Testis (tissue), 3 donors: ENCODE results near the gene TSNAX. TPM values are rescaled to one million over a fixed set of nuclear protein-coding genes. Genes with fewer than 3 reads are reported as not detected.

ENCODE experiments used
- DNase-seq: peaks from one replicate; pipeline ENCODE4 v3.0.0-alpha.2; 2019
- H3K27ac ChIP-seq, 2 donors: fragments of 200-600 bp; sonication (generic); one replicate each; pipeline ENCODE4 v1.5.1; 2019
- H3K27me3 ChIP-seq: fragments of 200-600 bp; sonication (generic); one replicate; pipeline ENCODE4 v1.5.1; 2019
- H3K36me3 ChIP-seq: fragments of 200-600 bp; sonication (generic); one replicate; pipeline ENCODE4 v1.5.1; 2017; ENCODE audit warnings: low read depth; ENCODE audit errors: missing control alignments
- H3K4me1 ChIP-seq: fragments of 200-600 bp; sonication (generic); one replicate; pipeline ENCODE4 v1.5.1; 2019
- H3K4me3 ChIP-seq, 2 donors: fragments of 200-600 bp; sonication (generic); one replicate each; pipeline ENCODE4 v1.5.1; 2017 to 2019
- H3K9me3 ChIP-seq: fragments of 200-600 bp; sonication (generic); one replicate; pipeline ENCODE4 v1.5.1; 2017
- POLR2A ChIP-seq: fragments of 450-650 bp; IDR thresholded peaks from one replicate; pipeline ENCODE4 v1.6.1; 2017; ENCODE audit warnings: antibody characterized with exemption, mild to moderate bottlenecking, moderate library complexity
- WGBS, 2 donors: methylation state at CpG; one replicate each; pipeline ENCODE4 v1.1.5; 2018; 5-methylcytosine and 5-hydroxymethylcytosine counted together
- intact Hi-C: fragments of 100-400 bp; cut with DNase I; formaldehyde crosslinking; loops from one replicate; pipeline ENCODE4 v1.15.1; 2023; ENCODE audit warnings: low total_unique reads
- polyA plus RNA-seq: library from polyadenylated mRNA; stranded (reverse); fragments of 350-450 nt; fragmentation: Illumina TruSeq; extraction: RNeasy Lipid Tissue Mini Kit (QIAGEN cat#74804); gene quantifications from one replicate; pipeline ENCODE4 v1.2.3, GENCODE V29; 2014; ENCODE audit warnings: low read depth, low replicate concordance; ENCODE audit not compliant: insufficient read depth
- total RNA-seq, 2 donors: library from RNA; depleted of rRNA; stranded (reverse); fragments of >200 nt; gene quantifications; one replicate each; pipeline ENCODE4 v1.2.3, GENCODE V29; 2016
- TF ChIP-seq, protein P1 (sequence below), 3 experiments: fragments of 450-650 bp in 2 of 3; fragments of 200-600 bp in 1 of 3; sonication (generic) in 1 of 3; IDR thresholded peaks; one replicate each; pipeline ENCODE4 v1.5.1; 2016 to 2019; ENCODE audit warnings: antibody characterized with exemption in 3 of 3, mild to moderate bottlenecking in 2 of 3, moderate library complexity in 1 of 3

Gene TSNAX
- total and polyA plus RNA-seq, 3 donors from 2014 or later, result 31.8 to 38.6 (median 37.0) TPM

DNA sequence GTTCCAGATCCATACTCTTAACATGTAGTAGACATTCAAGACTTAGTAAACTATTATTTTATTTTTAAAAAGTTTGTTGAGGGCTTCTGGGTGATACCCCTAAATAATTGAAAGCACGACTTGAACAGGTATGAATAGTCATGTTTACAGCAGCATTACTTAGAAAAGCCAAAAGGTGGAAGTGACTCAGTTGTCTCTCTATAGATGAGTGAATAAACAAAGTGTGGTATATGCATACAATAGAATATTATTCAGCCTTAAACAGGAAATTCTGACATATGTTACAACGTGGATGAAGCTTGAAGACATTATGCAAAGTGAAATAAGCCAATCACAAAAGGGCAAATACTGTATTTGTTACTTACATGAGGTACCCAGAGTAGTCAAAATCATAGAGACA is 26.5 kb downstream of the TSNAX start:
- Histone ChIP-seq H3K27me3 (no peaks in the 10 kb centered on the region), H3K9me3 (no peaks in the 10 kb centered on the region), H3K4me1 (no peaks in the 10 kb centered on the region), H3K4me3 (no peak overlapping the region), H3K36me3 (no peaks in the 10 kb centered on the region), H3K27ac (no peak overlapping the region)
- 91 to 93% methylated on average over 2 of the region's 2 CpGs for WGBS, 2 donors
- TF ChIP-seq, protein P1, sequence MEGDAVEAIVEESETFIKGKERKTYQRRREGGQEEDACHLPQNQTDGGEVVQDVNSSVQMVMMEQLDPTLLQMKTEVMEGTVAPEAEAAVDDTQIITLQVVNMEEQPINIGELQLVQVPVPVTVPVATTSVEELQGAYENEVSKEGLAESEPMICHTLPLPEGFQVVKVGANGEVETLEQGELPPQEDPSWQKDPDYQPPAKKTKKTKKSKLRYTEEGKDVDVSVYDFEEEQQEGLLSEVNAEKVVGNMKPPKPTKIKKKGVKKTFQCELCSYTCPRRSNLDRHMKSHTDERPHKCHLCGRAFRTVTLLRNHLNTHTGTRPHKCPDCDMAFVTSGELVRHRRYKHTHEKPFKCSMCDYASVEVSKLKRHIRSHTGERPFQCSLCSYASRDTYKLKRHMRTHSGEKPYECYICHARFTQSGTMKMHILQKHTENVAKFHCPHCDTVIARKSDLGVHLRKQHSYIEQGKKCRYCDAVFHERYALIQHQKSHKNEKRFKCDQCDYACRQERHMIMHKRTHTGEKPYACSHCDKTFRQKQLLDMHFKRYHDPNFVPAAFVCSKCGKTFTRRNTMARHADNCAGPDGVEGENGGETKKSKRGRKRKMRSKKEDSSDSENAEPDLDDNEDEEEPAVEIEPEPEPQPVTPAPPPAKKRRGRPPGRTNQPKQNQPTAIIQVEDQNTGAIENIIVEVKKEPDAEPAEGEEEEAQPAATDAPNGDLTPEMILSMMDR (IDR thresholded peaks at IDR 0.05), result no peak
- no peak for TF ChIP-seq POLR2A
- DNase-seq, result no peak
- intact Hi-C loops, result no loop called here

- no peaks in the 10 kb centered on the region for H3K4me1 ChIP-seq
- WGBS, 2 donors, result 96 to 97% methylated on average over 1 of the region's 1 CpG
- H3K4me3 ChIP-seq, result no peak overlapping the region
- intact Hi-C loops, result no loop called here
- H3K27me3 ChIP-seq, result no peaks in the 10 kb centered on the region
- DNase-seq, result no peak
- TF ChIP-seq, protein P1 (IDR thresholded peaks at IDR 0.05), result no peak
- no peak for TF ChIP-seq POLR2A
- H3K36me3 ChIP-seq, result no peaks in the 10 kb centered on the region
- H3K27ac ChIP-seq, result no peak overlapping the region
- no peaks in the 10 kb centered on the region for H3K9me3 ChIP-seq
These were observed 28.9 kb downstream of the TSNAX start for GRCh38 chr1:231557411-231557810.

DNA sequence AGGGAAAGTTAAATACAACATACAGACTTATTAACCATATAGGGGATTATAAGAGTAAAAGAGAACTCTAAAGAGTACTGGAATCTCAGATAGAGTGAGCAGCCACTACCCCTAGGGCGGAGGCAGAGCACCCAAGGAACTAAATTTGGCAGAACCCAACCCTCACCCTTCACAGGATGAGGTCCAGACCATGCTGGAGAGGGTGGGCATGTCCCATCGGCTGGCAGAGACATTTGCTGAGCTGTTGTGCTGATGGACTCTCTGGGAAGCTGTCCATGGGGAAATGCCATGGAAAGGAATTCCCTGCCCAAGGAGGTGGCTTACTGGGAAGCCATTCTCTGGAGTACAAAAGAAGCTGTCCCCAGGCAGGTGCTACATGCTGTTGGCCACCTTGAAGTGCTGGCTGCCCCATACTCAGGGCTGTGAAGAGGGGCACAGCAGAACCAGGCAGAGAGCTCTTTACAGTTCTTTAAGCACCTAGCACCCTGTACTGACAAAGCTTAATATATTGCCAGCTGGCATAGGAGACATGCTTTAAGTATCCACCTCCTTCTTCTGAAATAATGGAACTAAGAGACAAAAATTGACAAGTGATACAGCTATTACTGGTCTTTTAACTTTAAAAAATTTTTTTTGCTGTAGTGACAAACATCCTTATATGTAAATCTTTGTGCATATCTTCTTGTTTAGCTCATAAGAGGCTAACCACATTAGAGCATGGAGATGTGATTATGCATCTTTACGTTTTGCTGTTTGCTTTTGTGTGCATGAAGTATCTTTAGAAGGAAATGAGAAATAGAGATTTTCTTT is 29.6 kb downstream of the TSNAX start:
- no peaks in the 10 kb centered on the region for H3K36me3 ChIP-seq
- H3K4me1 ChIP-seq, result no peaks in the 10 kb centered on the region
- no peak overlapping the region for H3K27ac ChIP-seq
- no peak overlapping the region for H3K4me3 ChIP-seq
- DNase-seq, result no peak
- no peaks in the 10 kb centered on the region for H3K9me3 ChIP-seq
- WGBS, 2 donors, result 91 to 92% methylated on average over 2 to 3 of the region's 3 CpGs
- TF ChIP-seq, protein P1 (IDR thresholded peaks at IDR 0.05), result no peak
- TF ChIP-seq POLR2A, result no peak
- intact Hi-C loops, result no loop called here
- no peaks in the 10 kb centered on the region for H3K27me3 ChIP-seq

- Histone ChIP-seq H3K27me3 (no peaks in the 10 kb centered on the region), H3K4me3 (no peak overlapping the region), H3K27ac (no peak overlapping the region), H3K9me3 (no peaks in the 10 kb centered on the region), H3K36me3 (no peaks in the 10 kb centered on the region), H3K4me1 (no peaks in the 10 kb centered on the region)
- intact Hi-C loops, result no loop called here
- TF ChIP-seq, protein P1 (IDR thresholded peaks at IDR 0.05), result no peak
- TF ChIP-seq POLR2A, result no peak
- no peak for DNase-seq
- 89 to 92% methylated on average over 2 of the region's 2 CpGs for WGBS, 2 donors
These were observed 30.3 kb downstream of the TSNAX start for GRCh38 chr1:231558708-231559185.
